Activated B cell treated with CpG ODN at 0.5 μM for 24 hours (primary cell): Measurements from ENCODE around the gene SELENBP1. TPM values are rescaled to one million over a fixed set of nuclear protein-coding genes. Genes with fewer than 3 reads are reported as not detected.
A peak's percentile ranks its signal among the peaks of the same experiment; 100 is the strongest.

Experiments used
- ATAC-seq: fragments of 200-7000 bp; cut with Tn5 transposase; one replicate; pipeline ENCODE4 v1.10.0; 2021; ENCODE audit warnings: low read depth, mild to moderate bottlenecking, moderate library complexity
- CTCF ChIA-PET: fragments of 350-600 bp; sonication (Branson Sonifier 250); formaldehyde crosslinking; loops from one replicate; lab custom pipeline; 2021; ENCODE audit warnings: antibody characterized with exemption; lab: Charles Lee
- POLR2A ChIA-PET: fragments of 350-600 bp; sonication (Branson Sonifier 250); formaldehyde crosslinking; loops from one replicate; lab custom pipeline; 2021; ENCODE audit warnings: antibody characterized with exemption; lab: Charles Lee
- DNase-seq: peaks from one replicate; pipeline ENCODE4 v3.0.0; 2022
- H3K27ac Mint-ChIP-seq: one replicate; pipeline ENCODE4 v1.8.0; 2020; ENCODE audit warnings: mixed read lengths
- H3K27me3 Mint-ChIP-seq: one replicate; pipeline ENCODE4 v1.8.0; 2021; ENCODE audit warnings: mixed read lengths
- H3K36me3 Mint-ChIP-seq: one replicate; pipeline ENCODE4 v1.8.0; 2021; ENCODE audit warnings: low read depth, mixed read lengths
- H3K4me1 Mint-ChIP-seq: one replicate; pipeline ENCODE4 v1.8.0; 2021; ENCODE audit warnings: mixed read lengths
- H3K4me3 Mint-ChIP-seq: one replicate; pipeline ENCODE4 v1.8.0; 2020; ENCODE audit warnings: mild to moderate bottlenecking, mixed read lengths
- H3K9me3 Mint-ChIP-seq: one replicate; pipeline ENCODE4 v1.8.0; 2020; ENCODE audit warnings: mixed read lengths
- intact Hi-C: fragments of 100-400 bp; cut with micrococcal nuclease; formaldehyde crosslinking; loops from one replicate; pipeline ENCODE4 v1.15.1; 2024
- total RNA-seq: library from RNA; stranded (reverse); gene quantifications from 2 replicates; pipeline ENCODE4 v1.2.3, GENCODE V29; 2022
- TF ChIP-seq, protein P1 (sequence below): fragments of 200-600 bp; IDR thresholded peaks from one replicate; pipeline ENCODE4 v1.8.0; 2022; ENCODE audit warnings: antibody characterized with exemption, mild to moderate bottlenecking

Gene SELENBP1
- total RNA-seq, 1 donor from 2014 or later = not detected

DNA sequence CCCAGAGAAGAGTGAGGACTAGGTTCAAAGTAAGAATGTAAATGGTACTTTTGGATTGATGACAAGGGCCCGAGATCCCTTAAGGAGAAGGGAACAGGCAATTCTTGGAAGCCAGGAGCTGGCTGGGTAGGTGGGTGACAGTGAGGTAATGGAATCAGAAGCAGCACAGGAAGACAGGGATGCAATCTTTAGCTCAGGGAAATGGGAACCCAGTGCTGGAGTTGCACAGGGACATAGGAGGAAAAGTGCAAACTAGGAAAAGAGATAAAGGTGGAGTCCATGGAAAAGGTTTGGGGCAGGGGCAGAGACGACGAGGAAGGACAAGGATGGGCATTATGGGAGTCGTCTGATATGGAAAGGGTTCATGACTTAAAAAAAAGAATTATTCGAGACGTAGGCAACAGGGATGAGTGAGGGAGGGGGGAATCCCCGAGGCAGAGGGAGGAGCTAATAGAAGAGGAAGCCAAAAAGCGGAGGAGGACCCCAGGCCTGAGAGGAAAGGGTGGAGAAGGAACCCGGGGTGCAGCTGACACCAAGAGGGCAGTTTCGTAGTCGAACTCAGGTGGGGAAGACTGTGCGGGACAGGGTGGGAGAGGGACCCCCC is 45.8 kb downstream of the SELENBP1 start:
- peak overlapping the region; percentile 97 for H3K4me3 Mint-ChIP-seq
- DNase-seq = no peak
- intact Hi-C loops = loop anchor here (1.0 kb wide), 6 partner anchors 15 to 464 kb away; partner anchors contain the start of genes PIP5K1A, PSMB4, RFX5 and TDRKH
- TF ChIP-seq, protein P1, sequence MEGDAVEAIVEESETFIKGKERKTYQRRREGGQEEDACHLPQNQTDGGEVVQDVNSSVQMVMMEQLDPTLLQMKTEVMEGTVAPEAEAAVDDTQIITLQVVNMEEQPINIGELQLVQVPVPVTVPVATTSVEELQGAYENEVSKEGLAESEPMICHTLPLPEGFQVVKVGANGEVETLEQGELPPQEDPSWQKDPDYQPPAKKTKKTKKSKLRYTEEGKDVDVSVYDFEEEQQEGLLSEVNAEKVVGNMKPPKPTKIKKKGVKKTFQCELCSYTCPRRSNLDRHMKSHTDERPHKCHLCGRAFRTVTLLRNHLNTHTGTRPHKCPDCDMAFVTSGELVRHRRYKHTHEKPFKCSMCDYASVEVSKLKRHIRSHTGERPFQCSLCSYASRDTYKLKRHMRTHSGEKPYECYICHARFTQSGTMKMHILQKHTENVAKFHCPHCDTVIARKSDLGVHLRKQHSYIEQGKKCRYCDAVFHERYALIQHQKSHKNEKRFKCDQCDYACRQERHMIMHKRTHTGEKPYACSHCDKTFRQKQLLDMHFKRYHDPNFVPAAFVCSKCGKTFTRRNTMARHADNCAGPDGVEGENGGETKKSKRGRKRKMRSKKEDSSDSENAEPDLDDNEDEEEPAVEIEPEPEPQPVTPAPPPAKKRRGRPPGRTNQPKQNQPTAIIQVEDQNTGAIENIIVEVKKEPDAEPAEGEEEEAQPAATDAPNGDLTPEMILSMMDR = no peak
- ChIA-PET POLR2A (interaction anchor here (0.5 to 3.6 kb wide), 31 partner anchors 10 to 1933 kb away, joined by 3 to 94 read pairs (median 4); partner anchors contain the start of genes CGN, GABPB2, POGZ and PSMB4), CTCF (interaction anchor here (0.7 to 4.7 kb wide), 11 partner anchors 10 to 227 kb away, joined by 3 to 24 read pairs (median 5); partner anchors contain the start of gene PSMB4)
- H3K9me3 Mint-ChIP-seq = no peaks in the 10 kb centered on the region
- ATAC-seq = peak; percentile 55
- H3K27me3 Mint-ChIP-seq = no peaks in the 10 kb centered on the region
- peaks cover 53% of the 10 kb centered on the region for H3K36me3 Mint-ChIP-seq
- peak overlapping the region; percentile 91 for H3K27ac Mint-ChIP-seq
- peaks cover 47% of the 10 kb centered on the region for H3K4me1 Mint-ChIP-seq

DNA sequence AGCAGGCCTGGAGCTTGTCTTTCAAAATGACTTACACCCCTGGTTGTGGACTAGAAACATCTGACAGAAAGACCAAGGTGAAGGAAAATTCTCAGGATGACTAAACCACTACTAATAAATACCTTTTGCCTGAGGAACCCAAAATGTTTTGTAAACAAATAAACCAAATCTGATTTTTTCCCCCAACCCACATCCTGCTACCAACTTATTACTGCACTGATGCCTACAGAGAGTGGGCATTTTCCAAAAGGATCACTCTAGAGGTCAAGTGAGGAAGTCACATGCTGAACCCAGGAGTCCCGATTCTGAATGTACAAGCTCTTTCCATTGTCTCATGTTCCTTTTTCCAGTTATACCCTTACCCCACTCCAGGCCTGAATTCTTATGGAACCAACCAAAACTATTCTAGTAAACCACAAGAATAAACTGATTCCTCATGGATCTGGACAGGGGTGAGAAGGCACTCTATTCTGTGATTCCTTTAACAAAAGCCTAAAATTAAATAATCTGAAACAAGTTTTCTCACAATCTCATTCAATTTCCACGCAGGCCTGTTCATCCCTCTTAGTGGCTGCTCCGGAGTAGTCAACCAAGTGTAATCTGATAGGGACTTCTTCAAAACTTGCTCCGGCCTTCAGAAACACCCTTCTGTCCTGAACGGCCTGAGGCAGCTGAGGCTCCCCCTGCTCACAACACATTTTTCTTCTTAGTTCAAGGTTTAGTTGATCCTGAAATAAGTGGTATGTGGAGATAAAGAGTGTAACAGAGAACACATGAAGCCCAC is 46.7 kb downstream of the SELENBP1 start:
- Mint-ChIP-seq H3K36me3 (peaks cover 56% of the 10 kb centered on the region), H3K4me1 (peaks cover 50% of the 10 kb centered on the region), H3K27me3 (no peaks in the 10 kb centered on the region), H3K4me3 (peak overlapping the region; percentile 97), H3K27ac (peak overlapping the region; percentile 91), H3K9me3 (no peaks in the 10 kb centered on the region)
- ChIA-PET POLR2A (interaction anchor here (0.5 to 3.6 kb wide), 7 partner anchors 13 to 83 kb away, joined by 3 to 94 read pairs (median 11); partner anchors contain the start of genes PSMB4 and PSMD4), CTCF (interaction anchor here (0.7 to 4.7 kb wide), 6 partner anchors 9 to 226 kb away, joined by 3 to 24 read pairs (median 4); no protein-coding TSS in a partner anchor)
- no peak for DNase-seq
- ATAC-seq = no peak
- intact Hi-C loops = no loop called here
- TF ChIP-seq, protein P1 = no peak

DNA sequence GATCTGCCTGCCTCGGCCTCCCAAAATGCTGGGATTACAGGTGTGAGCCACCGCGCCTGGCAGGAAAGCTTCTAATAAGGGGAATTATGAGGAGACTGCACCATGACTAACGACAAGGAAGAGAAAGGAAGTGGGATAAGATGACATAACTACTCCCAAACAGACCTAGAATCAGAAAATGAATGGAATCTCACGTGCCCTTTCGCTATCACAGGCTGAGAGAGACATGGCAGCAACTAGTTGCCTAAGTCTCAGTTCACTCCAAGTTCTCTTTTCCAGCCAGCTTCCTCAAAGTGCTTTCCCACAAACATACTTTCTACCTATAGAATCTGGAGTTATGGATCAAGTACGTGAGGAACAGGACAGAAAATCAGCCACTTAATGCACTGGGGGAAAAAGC is 47.3 kb downstream of the SELENBP1 start:
- ATAC-seq (no peak), DNase-seq (no peak)
- intact Hi-C loops = no loop called here
- CTCF ChIA-PET = interaction anchor here (4.7 kb wide), 1 partner anchor 24 kb away, joined by 24 read pairs; no protein-coding TSS in a partner anchor
- POLR2A ChIA-PET = interaction anchor here (0.5 to 3.6 kb wide), 4 partner anchors 9 to 509 kb away, joined by 3 to 59 read pairs (median 6); partner anchors contain the start of gene PSMB4
- Mint-ChIP-seq H3K27ac (peak overlapping the region; percentile 91), H3K36me3 (peaks cover 62% of the 10 kb centered on the region), H3K9me3 (no peaks in the 10 kb centered on the region), H3K27me3 (no peaks in the 10 kb centered on the region), H3K4me3 (peak overlapping the region; percentile 2), H3K4me1 (peaks cover 54% of the 10 kb centered on the region)
- TF ChIP-seq, protein P1 = no peak

DNA sequence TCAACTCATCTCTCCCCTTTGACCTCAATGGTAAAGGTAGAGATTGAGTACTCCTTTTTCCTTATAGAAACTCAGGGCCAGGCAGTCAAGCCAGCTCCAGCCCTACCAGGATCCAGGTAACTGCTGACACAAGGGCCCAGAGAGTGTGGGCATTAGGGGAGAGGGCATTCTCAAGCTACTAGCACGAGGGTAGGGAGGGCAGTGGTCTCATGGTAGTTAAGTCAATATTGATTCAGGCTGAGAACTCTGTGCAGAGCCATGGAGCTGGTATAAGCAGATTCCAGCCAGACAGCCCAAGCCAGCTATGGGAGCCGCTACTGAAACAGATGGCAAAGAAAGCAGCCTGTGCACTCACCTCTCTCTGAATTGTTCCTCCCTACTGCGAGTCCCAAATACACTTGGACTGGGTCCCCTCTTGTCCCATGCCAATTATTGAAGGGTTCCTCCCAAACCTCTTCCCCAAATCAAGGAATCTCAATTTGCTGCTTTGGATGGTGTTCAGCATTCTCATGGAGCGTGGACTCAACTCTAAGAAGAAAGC is 48.0 kb downstream of the SELENBP1 start:
- intact Hi-C loops = no loop called here
- Mint-ChIP-seq H3K27me3 (no peaks in the 10 kb centered on the region), H3K4me3 (no peak overlapping the region), H3K4me1 (peaks cover 54% of the 10 kb centered on the region), H3K9me3 (no peaks in the 10 kb centered on the region), H3K36me3 (peaks cover 68% of the 10 kb centered on the region), H3K27ac (no peak overlapping the region)
- TF ChIP-seq, protein P1 = no peak
- ChIA-PET CTCF (interaction anchor here (4.7 kb wide), 1 partner anchor 24 kb away, joined by 24 read pairs; no protein-coding TSS in a partner anchor), POLR2A (interaction anchor here (0.6 to 1.1 kb wide), 5 partner anchors 16 to 510 kb away, joined by 3 to 7 read pairs (median 3); no protein-coding TSS in a partner anchor)
- DNase-seq (no peak), ATAC-seq (no peak)
